Endometrial microvascular endothelial cells (primary cell): ENCODE measurements around the gene SPINK14. TPM values are rescaled to one million over a fixed set of nuclear protein-coding genes. Genes with fewer than 3 reads are reported as not detected.

Experiments used
- in situ Hi-C: cut with HindIII; loops from 2 replicates; pipeline ENCODE4 v1.10.0; 2017; ENCODE audit warnings: low sequenced_read_pairs, low pct_unique_long_range_greater_than_20kb; ENCODE audit errors: inconsistent ontology term
- total RNA-seq: library from RNA; depleted of rRNA; stranded (reverse); fragments of >200 nt; gene quantifications from one replicate; pipeline ENCODE4 v1.2.3, GENCODE V29; 2015; ENCODE audit errors: inconsistent ontology term

SPINK14 gene
- total RNA-seq, 1 donor from 2014 or later: not detected

- in situ Hi-C loops: loop anchor here (25.0 kb wide), 1 partner anchor 226 kb away; no protein-coding TSS in a partner anchor
These were observed 18.1 kb downstream of the SPINK14 start for GRCh38 chr5:148186248-148187003.

GRCh38 chr5:148191010-148191409, 22.7 kb downstream of the SPINK14 start:
- in situ Hi-C loops: loop anchor here (25.0 kb wide), 1 partner anchor 221 kb away; no protein-coding TSS in a partner anchor

DNA sequence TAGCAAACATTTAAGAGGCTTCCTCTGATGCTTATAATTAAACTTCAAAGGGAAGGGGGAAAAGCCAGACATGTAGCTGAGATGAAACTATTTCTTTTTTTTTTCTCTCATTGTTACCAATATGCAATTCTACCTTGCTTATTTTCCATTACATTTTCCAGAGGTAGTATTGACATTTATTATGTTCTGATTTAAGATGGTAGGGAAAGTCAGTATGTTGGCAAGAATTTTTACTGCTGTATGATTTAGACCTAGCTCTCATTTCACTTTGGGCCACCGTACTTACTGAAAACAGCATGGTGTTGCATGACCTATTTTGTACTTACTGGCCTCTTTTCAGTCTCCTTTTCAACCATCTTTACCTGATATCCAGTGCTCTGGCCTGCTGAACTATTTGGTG, 24.9 kb downstream of the SPINK14 start:
- in situ Hi-C loops: loop anchor here (25.0 kb wide), 1 partner anchor 219 kb away; no protein-coding TSS in a partner anchor

- in situ Hi-C loops: no loop called here
These were observed 32.8 kb downstream of the SPINK14 start for GRCh38 chr5:148201151-148201550.

DNA sequence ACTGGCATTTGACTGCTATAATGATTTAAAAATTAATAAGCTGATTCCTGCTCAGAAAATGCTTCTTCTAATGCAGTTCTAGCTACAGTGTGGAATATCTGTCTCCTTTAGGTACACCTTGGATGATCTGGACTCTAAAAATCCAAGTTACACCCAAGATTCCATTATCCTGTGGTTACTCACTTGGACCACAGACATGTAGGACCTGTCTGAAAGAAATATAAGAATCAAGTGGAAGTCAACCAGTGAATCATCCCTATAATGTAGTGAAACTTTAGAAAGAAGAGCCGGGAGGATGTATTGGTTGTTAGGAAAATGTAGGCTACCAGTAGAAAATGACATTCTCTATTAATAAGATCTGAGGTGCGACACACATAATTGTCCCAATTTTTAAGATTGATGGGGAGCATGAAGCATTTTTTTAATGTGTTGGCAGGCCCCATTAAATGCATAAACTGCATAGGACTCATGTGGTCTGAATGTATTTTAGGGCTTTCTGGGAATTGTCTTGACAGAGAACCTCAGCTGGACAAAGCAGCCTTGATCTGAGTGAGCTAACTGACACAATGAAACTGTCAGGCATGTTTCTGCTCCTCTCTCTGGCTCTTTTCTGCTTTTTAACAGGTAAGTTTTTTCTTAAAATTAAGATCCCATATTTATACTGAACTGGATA, 34.3 kb downstream of the SPINK14 start, which contains the start of gene SPINK6:
SPINK6 (plus strand) TSS at position 512 of the 673 bp plus-strand sequence; CDS start at position 567, 55 bp downstream.
- in situ Hi-C loops: no loop called here

DNA sequence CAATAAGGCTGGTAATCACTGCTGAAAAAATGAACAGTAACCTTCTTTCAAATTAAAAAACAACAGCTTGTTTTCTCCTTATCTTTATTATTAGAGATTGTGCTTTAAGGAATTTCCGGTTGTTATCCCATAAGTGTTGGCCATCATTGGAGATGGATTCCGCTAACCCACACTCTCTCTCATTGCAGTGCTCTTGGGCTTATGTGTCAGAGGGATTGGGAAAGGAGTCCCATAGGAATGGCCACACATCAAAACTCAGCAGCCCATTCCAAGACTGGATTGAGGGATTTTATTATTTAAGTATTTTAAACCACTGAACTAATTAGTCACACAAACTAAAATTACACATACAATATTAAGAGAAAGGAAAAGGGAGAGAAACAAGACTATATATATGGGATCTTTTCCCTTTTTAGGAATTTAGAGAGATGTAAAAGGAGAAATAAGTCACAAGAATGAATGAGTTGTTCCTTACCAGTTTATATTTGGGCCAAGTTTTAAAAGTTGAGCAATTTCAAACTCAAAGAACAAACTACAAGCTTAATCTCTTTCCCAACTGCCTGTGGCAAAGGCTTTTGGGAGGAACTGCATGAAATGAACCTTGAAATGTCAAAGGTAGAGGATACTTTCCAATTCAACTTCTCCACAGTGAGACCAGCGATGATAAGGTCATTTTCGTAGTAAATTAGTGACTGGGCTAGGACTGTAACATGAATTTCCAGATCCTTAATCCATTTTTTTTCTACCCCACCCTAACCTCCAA, 36.9 kb downstream of the SPINK14 start:
- in situ Hi-C loops: no loop called here

GRCh38 chr5:148205865-148206264, 37.5 kb downstream of the SPINK14 start:
- in situ Hi-C loops: no loop called here

DNA sequence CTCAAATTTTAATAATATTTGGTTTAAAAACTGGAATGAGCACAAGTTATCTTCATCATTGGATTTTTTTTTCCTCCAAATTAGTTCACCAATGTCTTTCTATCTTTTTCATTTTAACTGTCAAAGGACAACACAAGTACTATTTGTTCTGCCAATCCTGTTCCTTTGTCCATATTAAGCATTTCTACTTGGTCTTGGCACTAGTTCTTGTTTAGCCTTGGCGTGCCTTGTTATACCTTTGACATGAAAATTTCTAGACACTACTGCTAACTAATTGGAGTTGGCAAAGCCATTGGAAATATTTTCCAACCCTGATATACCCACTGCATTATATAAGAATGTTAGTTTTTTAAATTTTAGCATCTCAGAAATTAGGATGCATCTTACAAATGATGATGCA, 38.3 kb downstream of the SPINK14 start:
- in situ Hi-C loops: no loop called here

DNA sequence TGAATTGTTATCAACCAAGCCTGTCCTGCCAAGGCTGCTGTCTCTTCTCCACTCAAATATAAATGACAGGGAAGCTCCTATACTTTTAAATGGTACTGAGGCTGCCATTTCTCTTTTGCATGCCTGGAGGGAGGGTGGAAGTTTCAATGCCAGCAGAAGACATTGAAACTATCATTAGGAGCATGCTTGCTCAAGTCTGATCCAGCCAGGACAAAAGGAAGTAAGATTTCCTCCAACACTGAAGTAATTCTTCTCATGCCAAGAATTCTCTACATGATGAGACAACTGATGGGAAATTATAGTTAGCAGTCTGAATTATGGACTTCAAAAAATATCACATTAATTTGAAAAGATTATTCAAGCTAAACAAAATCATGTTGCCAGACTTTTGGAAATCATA, 39.9 kb downstream of the SPINK14 start:
- in situ Hi-C loops: no loop called here

DNA sequence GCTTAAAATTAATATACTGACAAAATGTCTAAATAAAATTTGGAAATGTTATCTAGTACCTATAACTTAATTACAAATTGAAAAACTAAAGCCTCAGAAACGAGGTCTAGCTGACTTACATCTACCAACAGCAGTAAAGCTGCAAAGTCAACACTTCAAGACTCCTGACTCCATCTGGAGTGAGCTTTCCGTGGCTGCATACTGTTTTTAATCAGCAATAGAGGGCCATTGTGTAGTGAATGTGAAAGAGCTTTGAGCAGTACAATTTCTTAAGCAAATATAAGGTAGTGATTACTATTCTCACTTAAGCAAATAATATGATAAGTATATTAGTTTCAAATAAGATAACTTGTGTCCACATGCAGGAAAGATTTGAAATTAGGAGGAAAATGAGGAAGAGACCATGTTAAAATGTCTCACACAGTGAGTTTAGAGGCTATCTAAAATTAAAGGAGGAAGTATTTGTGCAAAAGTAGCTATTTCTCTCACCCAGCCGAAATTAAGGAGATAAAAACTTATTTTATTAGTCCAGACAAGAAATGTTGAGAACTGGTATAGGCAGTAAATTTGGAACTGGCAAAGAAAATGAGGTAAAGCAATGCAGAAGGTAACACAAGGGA, 40.9 kb downstream of the SPINK14 start:
- in situ Hi-C loops: no loop called here

DNA sequence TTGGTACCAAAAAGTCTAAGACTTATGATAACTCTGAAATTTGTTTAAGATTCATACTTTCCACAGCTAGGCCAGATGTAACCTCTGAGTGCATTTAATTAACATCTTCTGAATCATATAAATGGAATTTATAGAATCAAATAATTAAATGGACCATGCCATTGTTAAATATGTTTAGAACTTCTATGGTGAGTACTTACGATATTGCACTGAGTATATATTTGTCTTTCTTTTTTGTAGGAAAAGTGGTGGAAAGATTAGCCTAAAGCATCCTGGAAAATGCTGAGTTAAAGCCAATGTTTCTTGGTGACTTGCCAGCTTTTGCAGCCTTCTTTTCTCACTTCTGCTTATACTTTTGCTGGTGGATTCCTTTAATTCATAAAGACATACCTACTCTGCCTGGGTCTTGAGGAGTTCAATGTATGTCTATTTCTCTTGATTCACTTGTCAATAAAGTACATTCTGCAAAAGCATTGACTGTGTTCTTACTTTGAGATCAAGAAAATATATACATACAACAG, 46.4 kb downstream of the SPINK14 start:
- in situ Hi-C loops: no loop called here

GRCh38 chr5:148221508-148221907, 53.2 kb downstream of the SPINK14 start:
- in situ Hi-C loops: no loop called here

DNA sequence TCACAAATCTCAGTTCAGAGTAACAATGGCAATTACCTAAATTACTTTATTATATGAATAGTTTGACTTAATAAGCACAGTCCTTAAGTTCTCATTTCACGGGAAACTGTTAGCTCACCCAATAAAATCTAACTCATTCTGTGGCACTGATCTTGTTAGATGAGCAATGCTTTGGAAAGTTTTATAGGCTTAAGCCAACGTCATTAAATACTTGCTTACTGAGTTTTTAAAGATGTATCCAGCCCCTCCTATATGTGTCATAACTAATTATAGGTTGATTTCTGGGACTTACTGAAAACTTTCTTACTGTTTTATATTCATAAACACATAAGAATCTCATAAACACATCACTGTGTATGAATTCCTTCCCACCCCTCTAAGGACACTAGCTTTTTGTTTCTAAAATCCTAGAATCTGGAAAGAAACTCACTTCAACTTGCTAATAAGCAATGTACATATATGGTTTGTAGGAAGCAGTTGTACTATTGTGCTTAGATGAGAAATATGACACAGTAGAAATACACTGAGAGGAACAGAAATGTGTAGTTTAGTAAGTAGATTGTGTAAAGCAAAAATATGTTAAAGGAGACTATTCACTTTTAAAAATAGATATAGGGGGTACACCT, 55.9 kb downstream of the SPINK14 start:
- in situ Hi-C loops: no loop called here

Other genes starting within 250 kb of the SPINK14 start
- not detected for gene SPINK5, start 104.6 kb upstream of the SPINK14 start, total RNA-seq
- gene SPINK6, start 34.5 kb downstream of the SPINK14 start, total RNA-seq: not detected
- gene MARCOL, start 70.0 kb downstream of the SPINK14 start, total RNA-seq: not detected
- not detected for gene SPINK13, start 100.2 kb downstream of the SPINK14 start, total RNA-seq
- not detected for gene SPINK7, start 143.9 kb downstream of the SPINK14 start, total RNA-seq
- not detected for gene SPINK9, start 167.0 kb downstream of the SPINK14 start, total RNA-seq
- gene FBXO38, start 215.4 kb downstream of the SPINK14 start, total RNA-seq: 36.6 TPM